ENCODE results near the gene TOP1.

DNA sequence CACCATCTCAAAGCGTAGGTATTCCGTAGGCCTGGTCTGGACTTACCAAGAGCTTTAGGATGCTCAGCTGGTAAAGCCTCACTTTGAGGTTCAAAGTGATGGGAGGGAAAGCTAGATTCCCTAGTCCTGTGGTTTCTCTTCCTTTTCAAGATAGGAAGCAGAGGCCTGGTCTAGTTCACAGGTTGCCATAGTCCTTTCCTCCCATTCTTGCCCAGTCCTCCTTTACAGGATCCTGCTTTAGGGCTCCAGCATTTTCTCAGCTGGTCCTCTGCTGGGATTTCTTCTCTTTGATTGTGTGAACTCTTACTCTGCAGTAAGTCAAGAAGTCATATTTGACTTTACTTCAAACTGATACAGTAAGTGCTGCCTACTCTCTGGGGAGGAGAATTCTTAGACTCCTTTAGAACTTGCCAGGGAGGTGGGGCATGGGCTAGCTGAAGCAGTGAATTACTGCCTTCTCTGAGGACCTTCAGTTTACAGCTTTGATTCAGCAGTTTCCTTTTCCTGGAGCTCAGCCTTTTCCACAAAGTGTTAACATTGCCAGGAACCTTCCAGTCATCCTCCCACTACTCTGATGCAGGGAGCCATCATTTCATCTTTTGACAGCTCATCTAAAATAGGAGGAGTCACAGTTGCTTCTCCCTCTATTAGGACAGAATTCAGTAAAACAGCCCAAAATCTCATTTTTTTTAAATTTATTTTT lies 65.9 kb downstream of the TOP1 start:
- TF ChIP-seq MAFK (IDR thresholded peaks at IDR 0.05; ENCODE audit: partially characterized antibody) (no peak), POLR2A (IDR thresholded peaks at IDR 0.05; ENCODE audit: low read length) (no peak), HDAC2 (IDR thresholded peaks at IDR 0.05) (no peak)
- TF ChIP-seq, protein P1, sequence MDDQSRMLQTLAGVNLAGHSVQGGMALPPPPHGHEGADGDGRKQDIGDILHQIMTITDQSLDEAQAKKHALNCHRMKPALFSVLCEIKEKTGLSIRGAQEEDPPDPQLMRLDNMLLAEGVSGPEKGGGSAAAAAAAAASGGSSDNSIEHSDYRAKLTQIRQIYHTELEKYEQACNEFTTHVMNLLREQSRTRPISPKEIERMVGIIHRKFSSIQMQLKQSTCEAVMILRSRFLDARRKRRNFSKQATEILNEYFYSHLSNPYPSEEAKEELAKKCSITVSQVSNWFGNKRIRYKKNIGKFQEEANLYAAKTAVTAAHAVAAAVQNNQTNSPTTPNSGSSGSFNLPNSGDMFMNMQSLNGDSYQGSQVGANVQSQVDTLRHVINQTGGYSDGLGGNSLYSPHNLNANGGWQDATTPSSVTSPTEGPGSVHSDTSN (IDR thresholded peaks at IDR 0.05) = no peak

All from A549 (cell line).